Measurements from ENCODE around the gene SPATA31E1.
"Not testable (repeated sequence)": the region's sequence is repeated elsewhere in the genome, so short reads cannot be mapped to it uniquely, and the experiment has no call there.

SPATA31E1 gene

GRCh38 chr9:87894998-87895625, 12.4 kb downstream of the SPATA31E1 start:
- Histone ChIP-seq H3K79me2 (ENCODE audit: insufficient read depth, low read length) (no peaks in the 10 kb centered on the region), H3K4me1 (ENCODE audit: insufficient read depth, low read length, severe bottlenecking) (no peaks in the 10 kb centered on the region), H3K36me3 (ENCODE audit: insufficient read depth, low read length) (no peaks in the 10 kb centered on the region), H2AFZ (ENCODE audit: low read length) (no peak overlapping the region), H3F3A (ENCODE audit: insufficient read depth, low read length) (no peaks in the 10 kb centered on the region), H3K9me2 (ENCODE audit: low read depth, low read length) (no peaks in the 10 kb centered on the region), H3K9ac (ENCODE audit: low read length) (no peak overlapping the region), H3K4me2 (ENCODE audit: low read length) (no peak overlapping the region), H3K4me3 (ENCODE audit: low read depth, low read length, poor library complexity, severe bottlenecking) (no peak overlapping the region), H3K27ac (ENCODE audit: low read depth, low read length, poor library complexity, severe bottlenecking) (no peak overlapping the region), H3K27me3 (ENCODE audit: insufficient read depth, low read length) (no peaks in the 10 kb centered on the region; the same call in 1 of the 2 replicates), H3K9me3 (ENCODE audit: low read length) (no peaks in the 10 kb centered on the region), H4K20me1 (ENCODE audit: insufficient read depth, low read length) (no peaks in the 10 kb centered on the region)
- TF ChIP-seq CTCF (IDR thresholded peaks at IDR 0.05; ENCODE audit: low read length) (no peak), EZH2 (IDR thresholded peaks at IDR 0.05; ENCODE audit: borderline replicate concordance, low read length) (no peak)

GRCh38 chr9:87896891-87897290, 14.2 kb downstream of the SPATA31E1 start:
- Histone ChIP-seq H3K36me3 (ENCODE audit: insufficient read depth, low read length) (no peaks in the 10 kb centered on the region), H3K4me3 (ENCODE audit: low read depth, low read length, poor library complexity, severe bottlenecking) (no peak overlapping the region), H3K9me2 (ENCODE audit: low read depth, low read length) (no peaks in the 10 kb centered on the region), H3F3A (ENCODE audit: insufficient read depth, low read length) (no peaks in the 10 kb centered on the region), H3K9me3 (ENCODE audit: low read length) (no peaks in the 10 kb centered on the region), H3K9ac (ENCODE audit: low read length) (no peak overlapping the region), H3K27ac (ENCODE audit: low read depth, low read length, poor library complexity, severe bottlenecking) (no peak overlapping the region), H3K4me1 (ENCODE audit: insufficient read depth, low read length, severe bottlenecking) (no peaks in the 10 kb centered on the region), H3K4me2 (ENCODE audit: low read length) (no peak overlapping the region), H3K27me3 (ENCODE audit: insufficient read depth, low read length) (no peaks in the 10 kb centered on the region; the same call in 1 of the 2 replicates), H2AFZ (ENCODE audit: low read length) (no peak overlapping the region), H3K79me2 (ENCODE audit: insufficient read depth, low read length) (no peaks in the 10 kb centered on the region), H4K20me1 (ENCODE audit: insufficient read depth, low read length) (no peaks in the 10 kb centered on the region)
- TF ChIP-seq EZH2 (IDR thresholded peaks at IDR 0.05; ENCODE audit: borderline replicate concordance, low read length), result no peak
- no peak for TF ChIP-seq CTCF (IDR thresholded peaks at IDR 0.05; ENCODE audit: low read length)

- Histone ChIP-seq H3K27ac (ENCODE audit: low read depth, low read length, poor library complexity, severe bottlenecking) (no peak overlapping the region), H3K36me3 (ENCODE audit: insufficient read depth, low read length) (no peaks in the 10 kb centered on the region)
- TF ChIP-seq CTCF (IDR thresholded peaks at IDR 0.05; ENCODE audit: low read length) (no peak), EZH2 (IDR thresholded peaks at IDR 0.05; ENCODE audit: borderline replicate concordance, low read length) (no peak)
Observed at GRCh38 chr9:87898151-87898550, 15.5 kb downstream of the SPATA31E1 start.

GRCh38 chr9:87902371-87902770, 19.7 kb downstream of the SPATA31E1 start:
- not testable (repeated sequence) for H2AFZ ChIP-seq (ENCODE audit: low read length); H3K36me3 ChIP-seq (ENCODE audit: insufficient read depth, low read length); H3K27ac ChIP-seq (ENCODE audit: low read depth, low read length, poor library complexity, severe bottlenecking); H3K9me3 ChIP-seq (ENCODE audit: low read length); H3K79me2 ChIP-seq (ENCODE audit: insufficient read depth, low read length); H3K27me3 ChIP-seq (ENCODE audit: insufficient read depth, low read length); H3K9ac ChIP-seq (ENCODE audit: low read length); H3K4me1 ChIP-seq (ENCODE audit: insufficient read depth, low read length, severe bottlenecking); H4K20me1 ChIP-seq (ENCODE audit: insufficient read depth, low read length); H3K4me3 ChIP-seq (ENCODE audit: low read depth, low read length, poor library complexity, severe bottlenecking); H3F3A ChIP-seq (ENCODE audit: insufficient read depth, low read length); H3K4me2 ChIP-seq (ENCODE audit: low read length); H3K9me2 ChIP-seq (ENCODE audit: low read depth, low read length)

More at GRCh38 chr9:87898151-87898550, 15.5 kb downstream of the SPATA31E1 start:
- Histone ChIP-seq H3K4me2 (ENCODE audit: low read length) (no peak overlapping the region), H3K9me2 (ENCODE audit: low read depth, low read length) (no peaks in the 10 kb centered on the region), H3K4me3 (ENCODE audit: low read depth, low read length, poor library complexity, severe bottlenecking) (no peak overlapping the region), H3K27me3 (ENCODE audit: insufficient read depth, low read length) (no peaks in the 10 kb centered on the region; the same call in 1 of the 2 replicates), H4K20me1 (ENCODE audit: insufficient read depth, low read length) (no peaks in the 10 kb centered on the region), H3K79me2 (ENCODE audit: insufficient read depth, low read length) (no peaks in the 10 kb centered on the region), H3K9ac (ENCODE audit: low read length) (no peak overlapping the region), H2AFZ (ENCODE audit: low read length) (no peak overlapping the region), H3F3A (ENCODE audit: insufficient read depth, low read length) (no peaks in the 10 kb centered on the region), H3K4me1 (ENCODE audit: insufficient read depth, low read length, severe bottlenecking) (no peaks in the 10 kb centered on the region), H3K9me3 (ENCODE audit: low read length) (no peaks in the 10 kb centered on the region)

Measured in OCI-LY1 (cell line).